OCI-LY3 (cell line): ENCODE data around the gene TCAIM.
"Not testable (repeated sequence)": the region's sequence is repeated elsewhere in the genome, so short reads cannot be mapped to it uniquely, and the experiment has no call there.

Source experiments
- H2AFZ ChIP-seq: fragments of 200-600, 300-600 bp; shearing (Covaris generic); 2 replicates; pipeline ENCODE4 v1.6.0; 2014; ENCODE audit warnings: antibody characterized with exemption, low read depth, low read length
- H3K27ac ChIP-seq: fragments of 200-600, 300-600 bp; sonication (generic); 2 replicates; pipeline ENCODE4 v1.5.1; 2014; ENCODE audit warnings: mild to moderate bottlenecking, low read length, moderate library complexity, mixed read lengths
- H3K27me3 ChIP-seq: fragments of 200-600, 300-600 bp; sonication (generic); 2 replicates; pipeline ENCODE4 v1.6.1; 2014; ENCODE audit warnings: low read depth, low read length, mixed read lengths
- H3K36me3 ChIP-seq: fragments of 200-600, 300-600 bp; sonication (generic); replicated peaks from 2 replicates; pipeline ENCODE3; 2014; ENCODE audit warnings: low read depth, low read length, mixed read lengths
- H3K4me1 ChIP-seq: fragments of 300-600, 200-600 bp; sonication (generic); 2 replicates; pipeline ENCODE4 v1.6.1; 2014; ENCODE audit warnings: low read length, mixed read lengths
- H3K4me2 ChIP-seq: fragments of 200-600, 300-600 bp; sonication (generic); 2 replicates; pipeline ENCODE4 v1.6.1; 2014; ENCODE audit warnings: low read length, mixed read lengths
- H3K4me3 ChIP-seq: fragments of 300-600, 200-600 bp; sonication (generic); 2 replicates; pipeline ENCODE4 v1.5.1; 2014; ENCODE audit warnings: antibody characterized with exemption, mild to moderate bottlenecking, low read length, moderate library complexity
- H3K79me2 ChIP-seq: fragments of 300-600, 200-600 bp; shearing (Covaris generic); 2 replicates; pipeline ENCODE4 v1.6.1; 2014; ENCODE audit warnings: mild to moderate bottlenecking, low read length, mixed read lengths
- H3K9ac ChIP-seq: fragments of 300-600, 200-600 bp; shearing (Covaris generic); 2 replicates; pipeline ENCODE4 v1.6.0; 2014; ENCODE audit warnings: mild to moderate bottlenecking, low read length, moderate library complexity
- H3K9me3 ChIP-seq: fragments of 200-600, 300-600 bp; shearing (Covaris generic); 2 replicates; pipeline ENCODE4 v1.6.1; 2014; ENCODE audit warnings: low read length, mixed read lengths; ENCODE audit not compliant: insufficient read depth
- H4K20me1 ChIP-seq: fragments of 200-600, 300-600 bp; sonication (generic); 2 replicates; pipeline ENCODE4 v1.6.1; 2016; ENCODE audit warnings: low read length, mixed read lengths; ENCODE audit not compliant: insufficient read depth
- CTCF ChIP-seq: fragments of 200-600, 300-600 bp; sonication (generic); IDR thresholded peaks from 2 replicates; pipeline ENCODE4 v1.5.1; 2014; ENCODE audit warnings: antibody characterized with exemption, low read length, low read depth
- EZH2phosphoT487 ChIP-seq: fragments of 200-600 bp; shearing (Covaris generic); IDR thresholded peaks from 2 replicates; pipeline ENCODE4 v1.6.1; 2018; ENCODE audit warnings: antibody characterized with exemption, mixed run types, low read depth

TCAIM gene

GRCh38 chr3:44340058-44340395, 1.5 kb downstream of the TCAIM start:
- H2AFZ ChIP-seq, result no peak overlapping the region
- H3K27ac ChIP-seq, result 0 out of 2 replicates have a peak overlapping the region, but pooled peaks have one; percentile 2
- peaks cover 19% of the 10 kb centered on the region for H3K79me2 ChIP-seq
- H3K9ac ChIP-seq, result 0 out of 2 replicates have a peak overlapping the region, but pooled peaks have one; percentile 80
- H3K4me2 ChIP-seq, result peak overlapping the region; percentile 67
- H3K4me3 ChIP-seq, result peak overlapping the region; percentile 85; the same call in 1 of the 2 replicates
- H3K9me3 ChIP-seq, result no peaks in the 10 kb centered on the region
- H3K4me1 ChIP-seq, result peaks cover 17% of the 10 kb centered on the region
- peaks cover 5% of the 10 kb centered on the region; the same call in 1 of the 2 replicates for H4K20me1 ChIP-seq
- H3K36me3 ChIP-seq, result no peaks in the 10 kb centered on the region
- no peaks in the 10 kb centered on the region for H3K27me3 ChIP-seq
- TF ChIP-seq CTCF, result no peak
- no peak for TF ChIP-seq EZH2phosphoT487

- no peak overlapping the region for H3K4me3 ChIP-seq
- no peak for TF ChIP-seq CTCF
- no peak for TF ChIP-seq EZH2phosphoT487
- H3K9me3 ChIP-seq, result no peaks in the 10 kb centered on the region
- no peak overlapping the region for H3K9ac ChIP-seq
- H3K4me1 ChIP-seq, result peaks cover 15% of the 10 kb centered on the region
- no peaks in the 10 kb centered on the region for H3K27me3 ChIP-seq
- no peak overlapping the region for H3K27ac ChIP-seq
- peaks cover 19% of the 10 kb centered on the region for H3K79me2 ChIP-seq
- H4K20me1 ChIP-seq, result peaks cover 5% of the 10 kb centered on the region; the same call in 1 of the 2 replicates
- H3K4me2 ChIP-seq, result no peak overlapping the region
- H3K36me3 ChIP-seq, result no peaks in the 10 kb centered on the region
- H2AFZ ChIP-seq, result no peak overlapping the region
Observed at GRCh38 chr3:44342176-44342790, 3.7 kb downstream of the TCAIM start.

- Histone ChIP-seq H3K4me2 (no peak overlapping the region), H3K9me3 (no peaks in the 10 kb centered on the region), H3K79me2 (peaks cover 19% of the 10 kb centered on the region), H3K4me3 (no peak overlapping the region), H2AFZ (no peak overlapping the region), H3K27ac (no peak overlapping the region), H4K20me1 (peaks cover 5% of the 10 kb centered on the region; the same call in 1 of the 2 replicates), H3K9ac (no peak overlapping the region), H3K4me1 (peaks cover 11% of the 10 kb centered on the region), H3K27me3 (no peaks in the 10 kb centered on the region), H3K36me3 (no peaks in the 10 kb centered on the region)
- no peak for TF ChIP-seq CTCF
- no peak for TF ChIP-seq EZH2phosphoT487
Observed at GRCh38 chr3:44343421-44343820, 4.9 kb downstream of the TCAIM start.

- H3K79me2 ChIP-seq, H3K4me1 ChIP-seq, H2AFZ ChIP-seq, H3K9me3 ChIP-seq, H4K20me1 ChIP-seq, H3K9ac ChIP-seq, H3K27ac ChIP-seq, H3K27me3 ChIP-seq, H3K4me2 ChIP-seq, H3K4me3 ChIP-seq, H3K36me3 ChIP-seq: not testable (repeated sequence)
Observed at GRCh38 chr3:44346590-44346989, 8.0 kb downstream of the TCAIM start.
